Measurements from ENCODE around the gene GABBR2. TPM values are rescaled to one million over a fixed set of nuclear protein-coding genes. Genes with fewer than 3 reads are reported as not detected.

The GABBR2 gene
- total RNA-seq, 1 experiment from 2014 or later, result not detected

GRCh38 chr9:98303633-98304125, 405.1 kb downstream of the GABBR2 start:
- DNase-seq (ENCODE audit: unreplicated experiment), result no peak
- CTCF ChIA-PET, result interaction anchor here (0.6 to 3.3 kb wide), 3 partner anchors 11 to 881 kb away, joined by 3 to 22 read pairs (median 5); no protein-coding TSS in a partner anchor
- Mint-ChIP-seq H3K27me3 (ENCODE audit: insufficient read depth, unreplicated experiment) (no peaks in the 10 kb centered on the region), H3K27ac (ENCODE audit: low read depth, unreplicated experiment) (no peak overlapping the region), H3K4me1 (ENCODE audit: insufficient read depth, unreplicated experiment) (peaks cover 13% of the 10 kb centered on the region), H3K36me3 (ENCODE audit: insufficient read depth, unreplicated experiment) (no peaks in the 10 kb centered on the region), H3K9me3 (ENCODE audit: unreplicated experiment) (no peaks in the 10 kb centered on the region), H3K4me3 (ENCODE audit: unreplicated experiment) (no peak overlapping the region)
- POLR2A ChIA-PET, result interaction anchor here (1.0 to 1.7 kb wide), 2 partner anchors 9 to 47 kb away, joined by 3 to 4 read pairs; no protein-coding TSS in a partner anchor
- BruUV-seq (replicated peaks), result no TSS peak
- intact Hi-C loops (cut with micrococcal nuclease), result no loop called here
- TF ChIP-seq, protein P1, sequence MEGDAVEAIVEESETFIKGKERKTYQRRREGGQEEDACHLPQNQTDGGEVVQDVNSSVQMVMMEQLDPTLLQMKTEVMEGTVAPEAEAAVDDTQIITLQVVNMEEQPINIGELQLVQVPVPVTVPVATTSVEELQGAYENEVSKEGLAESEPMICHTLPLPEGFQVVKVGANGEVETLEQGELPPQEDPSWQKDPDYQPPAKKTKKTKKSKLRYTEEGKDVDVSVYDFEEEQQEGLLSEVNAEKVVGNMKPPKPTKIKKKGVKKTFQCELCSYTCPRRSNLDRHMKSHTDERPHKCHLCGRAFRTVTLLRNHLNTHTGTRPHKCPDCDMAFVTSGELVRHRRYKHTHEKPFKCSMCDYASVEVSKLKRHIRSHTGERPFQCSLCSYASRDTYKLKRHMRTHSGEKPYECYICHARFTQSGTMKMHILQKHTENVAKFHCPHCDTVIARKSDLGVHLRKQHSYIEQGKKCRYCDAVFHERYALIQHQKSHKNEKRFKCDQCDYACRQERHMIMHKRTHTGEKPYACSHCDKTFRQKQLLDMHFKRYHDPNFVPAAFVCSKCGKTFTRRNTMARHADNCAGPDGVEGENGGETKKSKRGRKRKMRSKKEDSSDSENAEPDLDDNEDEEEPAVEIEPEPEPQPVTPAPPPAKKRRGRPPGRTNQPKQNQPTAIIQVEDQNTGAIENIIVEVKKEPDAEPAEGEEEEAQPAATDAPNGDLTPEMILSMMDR (IDR thresholded peaks at IDR 0.05; ENCODE audit: unreplicated experiment), result no peak

- no TSS peak for BruUV-seq (replicated peaks)
Measured at GRCh38 chr9:98302938-98303632, 405.6 kb downstream of the GABBR2 start.

GRCh38 chr9:98302150-98302549, 406.6 kb downstream of the GABBR2 start:
- POLR2A ChIA-PET, result no interaction called here
- Mint-ChIP-seq H3K36me3 (ENCODE audit: insufficient read depth, unreplicated experiment) (no peaks in the 10 kb centered on the region), H3K4me1 (ENCODE audit: insufficient read depth, unreplicated experiment) (peaks cover 13% of the 10 kb centered on the region), H3K9me3 (ENCODE audit: unreplicated experiment) (no peaks in the 10 kb centered on the region), H3K27ac (ENCODE audit: low read depth, unreplicated experiment) (no peak overlapping the region), H3K4me3 (ENCODE audit: unreplicated experiment) (no peak overlapping the region), H3K27me3 (ENCODE audit: insufficient read depth, unreplicated experiment) (no peaks in the 10 kb centered on the region)
- intact Hi-C loops (cut with micrococcal nuclease), result no loop called here
- no TSS peak for BruUV-seq (replicated peaks)
- DNase-seq (ENCODE audit: unreplicated experiment), result no peak
- TF ChIP-seq, protein P1 (IDR thresholded peaks at IDR 0.05; ENCODE audit: unreplicated experiment), result no peak
- CTCF ChIA-PET, result interaction anchor here (3.3 kb wide), 1 partner anchor 13 kb away, joined by 22 read pairs; no protein-coding TSS in a partner anchor

More at GRCh38 chr9:98302938-98303632, 405.6 kb downstream of the GABBR2 start:
- DNase-seq (ENCODE audit: unreplicated experiment), result no peak
- ChIA-PET POLR2A (interaction anchor here (1.0 to 1.7 kb wide), 2 partner anchors 9 to 46 kb away, joined by 3 to 4 read pairs; no protein-coding TSS in a partner anchor), CTCF (interaction anchor here (0.6 to 3.3 kb wide), 4 partner anchors 12 to 880 kb away, joined by 3 to 22 read pairs (median 4); no protein-coding TSS in a partner anchor)
- no peaks in the 10 kb centered on the region for H3K36me3 Mint-ChIP-seq (ENCODE audit: insufficient read depth, unreplicated experiment)
- TF ChIP-seq, protein P1 (IDR thresholded peaks at IDR 0.05; ENCODE audit: unreplicated experiment), result no peak
- H3K4me3 Mint-ChIP-seq (ENCODE audit: unreplicated experiment), result no peak overlapping the region
- no peaks in the 10 kb centered on the region for H3K27me3 Mint-ChIP-seq (ENCODE audit: insufficient read depth, unreplicated experiment)
- H3K4me1 Mint-ChIP-seq (ENCODE audit: insufficient read depth, unreplicated experiment), result peaks cover 13% of the 10 kb centered on the region
- intact Hi-C loops (cut with micrococcal nuclease), result no loop called here
- no peaks in the 10 kb centered on the region for H3K9me3 Mint-ChIP-seq (ENCODE audit: unreplicated experiment)
- no peak overlapping the region for H3K27ac Mint-ChIP-seq (ENCODE audit: low read depth, unreplicated experiment)

GRCh38 chr9:98300611-98301010, 408.1 kb downstream of the GABBR2 start:
- H3K27ac Mint-ChIP-seq (ENCODE audit: low read depth, unreplicated experiment), result no peak overlapping the region
- H3K9me3 Mint-ChIP-seq (ENCODE audit: unreplicated experiment), result no peaks in the 10 kb centered on the region
- H3K4me1 Mint-ChIP-seq (ENCODE audit: insufficient read depth, unreplicated experiment), result no peaks in the 10 kb centered on the region
- no TSS peak for BruUV-seq (replicated peaks)
- TF ChIP-seq, protein P1 (IDR thresholded peaks at IDR 0.05; ENCODE audit: unreplicated experiment), result no peak
- POLR2A ChIA-PET, result no interaction called here
- no peak overlapping the region for H3K4me3 Mint-ChIP-seq (ENCODE audit: unreplicated experiment)
- peaks cover 1% of the 10 kb centered on the region for H3K27me3 Mint-ChIP-seq (ENCODE audit: insufficient read depth, unreplicated experiment)
- CTCF ChIA-PET, result interaction anchor here (0.7 kb wide), 1 partner anchor 77 kb away, joined by 5 read pairs; no protein-coding TSS in a partner anchor
- intact Hi-C loops (cut with micrococcal nuclease), result no loop called here
- no peaks in the 10 kb centered on the region for H3K36me3 Mint-ChIP-seq (ENCODE audit: insufficient read depth, unreplicated experiment)
- no peak for DNase-seq (ENCODE audit: unreplicated experiment)

Measured in MCF 10A (cell line).